ENCODE data around the gene PCDH7.

- TF ChIP-seq POLR2A (IDR thresholded peaks at IDR 0.05) (no peak), CTCF (IDR thresholded peaks at IDR 0.05) (no peak)
These were observed 4.1 kb downstream of the PCDH7 start for GRCh38 chr4:30724247-30724646.

All from thyroid gland (tissue), 4 donors.